Measurements from ENCODE around the gene AK8.
A peak's percentile ranks its signal among the peaks of the same experiment; 100 is the strongest.

The AK8 gene

GRCh38 chr9:132770770-132771310 is 107.2 kb downstream of the AK8 start:
- peaks cover 3% of the 10 kb centered on the region for H3K9me3 Mint-ChIP-seq
- no peak for ATAC-seq
- H3K4me1 Mint-ChIP-seq = peaks cover 24% of the 10 kb centered on the region
- peak overlapping the region; percentile 96 for H3K27ac Mint-ChIP-seq
- peak overlapping the region; percentile 84 for H3K4me3 Mint-ChIP-seq
- peaks cover 10% of the 10 kb centered on the region for H3K36me3 Mint-ChIP-seq
- DNase-seq (ENCODE audit: low spot score in 2 of 2) = no peak

DNA sequence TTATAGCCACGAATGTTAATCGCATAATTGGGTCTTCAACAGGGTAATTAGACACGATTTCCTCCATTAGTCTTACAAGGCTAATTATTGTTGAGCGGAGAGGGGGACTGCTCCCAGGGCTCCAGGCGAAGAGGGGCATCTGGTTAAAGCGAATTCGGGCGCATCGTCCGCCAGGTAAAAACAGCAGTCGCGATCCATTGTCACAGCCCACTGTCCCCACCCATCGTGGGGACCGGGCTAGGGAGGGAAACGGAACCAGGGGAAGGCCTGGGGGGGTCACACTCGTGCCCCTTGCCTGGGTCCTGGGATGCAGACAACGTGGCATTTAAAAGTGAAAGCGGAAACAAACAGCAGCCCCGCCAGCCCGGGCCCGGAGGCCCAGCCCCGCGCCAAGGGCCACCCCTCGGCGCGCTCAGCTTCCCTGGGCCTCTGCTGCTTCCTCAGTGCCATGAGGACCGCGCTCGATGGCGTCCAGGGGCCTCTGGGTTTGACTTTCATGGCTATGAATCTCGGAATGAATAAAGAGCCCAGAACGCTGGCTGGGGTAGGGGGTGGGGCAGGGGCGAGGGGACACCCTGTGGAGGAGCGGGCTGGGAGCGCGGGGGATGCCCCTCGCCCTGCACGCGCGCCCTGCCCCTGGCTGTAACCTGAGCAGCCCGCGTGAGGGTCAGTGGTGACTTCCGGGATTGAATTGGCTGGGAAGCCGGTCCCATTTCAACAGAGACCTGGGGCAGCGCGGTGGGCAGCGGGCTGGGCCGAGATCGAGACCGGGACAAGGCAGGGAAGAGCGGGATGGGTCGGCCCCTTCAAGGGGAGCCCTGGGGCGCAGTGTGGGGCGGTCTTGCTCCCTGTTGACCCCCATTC is 107.9 kb downstream of the AK8 start:
- Mint-ChIP-seq H3K36me3 (peaks cover 10% of the 10 kb centered on the region), H3K4me1 (peaks cover 24% of the 10 kb centered on the region)

DNA sequence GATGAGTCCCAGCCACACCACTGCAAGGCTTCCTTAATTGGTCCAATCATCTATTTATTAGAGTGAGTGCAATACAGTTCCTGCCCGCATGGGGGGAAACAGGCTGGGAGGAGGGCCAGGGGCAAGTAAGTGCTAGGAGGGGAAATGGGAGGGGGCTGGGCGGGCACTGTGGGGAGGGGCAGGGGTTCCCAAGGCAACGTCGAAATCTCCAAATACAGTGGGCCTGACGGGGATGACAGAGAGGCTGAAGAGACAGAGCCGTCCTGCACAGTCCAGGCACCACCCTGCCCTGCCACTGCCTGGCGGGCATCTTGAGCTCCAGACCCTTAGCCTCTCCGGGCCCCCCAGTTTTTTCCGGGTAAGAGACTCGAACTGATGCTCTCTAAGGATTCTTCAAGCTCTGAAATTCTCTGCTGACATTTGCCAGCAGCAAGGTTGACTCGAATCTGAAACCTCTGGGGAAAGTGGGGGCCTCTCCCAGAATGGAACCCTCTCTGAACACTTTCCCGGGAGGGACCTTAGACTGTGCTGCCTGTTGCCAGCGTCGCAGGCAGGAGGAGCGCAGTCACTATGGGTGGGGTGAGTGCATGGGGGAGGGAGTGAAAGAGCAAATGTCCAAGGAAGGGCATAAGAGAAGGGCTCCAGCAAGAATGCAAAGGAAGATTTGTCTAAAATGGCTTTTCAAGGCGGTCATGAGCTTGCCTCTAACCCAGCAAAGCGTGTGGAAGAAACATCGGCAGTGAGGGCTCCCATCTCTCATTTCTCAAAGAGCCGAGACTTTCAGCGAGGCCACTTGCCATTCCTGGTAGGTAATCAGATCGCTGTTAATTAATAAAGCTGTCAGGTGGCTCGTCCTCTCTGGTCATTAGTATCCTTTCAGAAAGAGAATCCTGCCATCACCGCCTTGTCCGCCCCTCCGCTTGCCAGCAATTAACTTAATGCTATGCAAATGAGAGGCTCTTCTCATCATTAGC is 108.9 kb downstream of the AK8 start:
- Mint-ChIP-seq H3K4me3 (peak overlapping the region; percentile 84), H3K27ac (peak overlapping the region; percentile 96), H3K9me3 (peaks cover 3% of the 10 kb centered on the region), H3K36me3 (peaks cover 10% of the 10 kb centered on the region), H3K4me1 (peaks cover 24% of the 10 kb centered on the region)
- ATAC-seq = peak; percentile 79
- DNase-seq (ENCODE audit: low spot score in 2 of 2) = peak; percentile 14 to 75

More for the DNA sequence above, 107.9 kb downstream of the AK8 start:
- Mint-ChIP-seq H3K27ac (peak overlapping the region; percentile 96), H3K4me3 (peak overlapping the region; percentile 84), H3K9me3 (peaks cover 3% of the 10 kb centered on the region)
- peak; percentile 79 for ATAC-seq
- peak; percentile 40 to 79 for DNase-seq (ENCODE audit: low spot score in 2 of 2)

DNA sequence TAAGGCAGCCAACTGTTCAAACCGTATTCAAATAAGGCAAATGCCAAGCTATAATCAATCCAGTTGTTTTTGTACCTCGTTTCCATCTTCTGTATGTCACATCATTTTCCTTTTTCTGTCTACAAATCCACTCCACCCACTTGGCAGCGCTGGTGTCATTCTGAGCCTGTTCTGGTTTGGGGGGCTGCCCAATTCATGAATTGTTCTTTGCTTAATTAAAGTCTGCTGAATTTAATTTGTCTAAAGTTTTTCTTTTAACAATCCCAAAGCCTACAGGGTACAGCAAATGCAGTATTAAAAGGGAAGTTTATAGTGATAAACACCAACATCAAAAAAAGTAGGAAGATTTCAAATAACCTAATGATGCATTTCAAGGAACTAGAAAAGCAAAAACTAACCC is 114.5 kb downstream of the AK8 start:
- Mint-ChIP-seq H3K4me1 (peaks cover 2% of the 10 kb centered on the region), H3K9me3 (no peaks in the 10 kb centered on the region), H3K27ac (no peak overlapping the region), H3K4me3 (no peak overlapping the region), H3K36me3 (no peaks in the 10 kb centered on the region)
- DNase-seq (ENCODE audit: low spot score in 2 of 2) = no peak
- no peak for ATAC-seq

DNA sequence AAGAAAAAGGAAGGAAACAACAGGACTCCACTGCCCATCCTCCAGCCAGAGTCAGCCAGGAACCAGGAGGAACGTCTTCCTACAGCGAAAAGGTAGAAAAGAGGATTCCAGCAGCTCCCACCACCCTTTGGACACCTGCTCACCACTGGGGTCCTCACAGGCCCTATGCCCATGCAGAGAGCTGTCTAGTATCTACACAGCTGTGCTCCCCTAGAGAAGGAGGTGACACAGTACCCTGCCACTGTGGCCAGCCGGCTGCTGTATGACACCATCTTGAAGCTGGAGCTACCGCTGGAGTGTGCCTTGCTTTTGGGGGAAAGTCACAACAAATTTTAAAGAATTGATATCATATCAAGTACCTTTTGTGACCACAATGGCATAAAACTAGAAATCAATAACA is 115.2 kb downstream of the AK8 start:
- H3K9me3 Mint-ChIP-seq = no peaks in the 10 kb centered on the region
- no peak overlapping the region for H3K4me3 Mint-ChIP-seq
- ATAC-seq = no peak
- no peak for DNase-seq (ENCODE audit: low spot score in 2 of 2)
- no peak overlapping the region for H3K27ac Mint-ChIP-seq
- no peaks in the 10 kb centered on the region for H3K4me1 Mint-ChIP-seq
- H3K36me3 Mint-ChIP-seq = no peaks in the 10 kb centered on the region

GRCh38 chr9:132761602-132762001 is 116.5 kb downstream of the AK8 start:
- no peaks in the 10 kb centered on the region for H3K36me3 Mint-ChIP-seq
- no peak overlapping the region for H3K27ac Mint-ChIP-seq
- ATAC-seq = no peak
- no peak for DNase-seq (ENCODE audit: low spot score in 2 of 2)
- H3K4me3 Mint-ChIP-seq = no peak overlapping the region
- H3K4me1 Mint-ChIP-seq = no peaks in the 10 kb centered on the region
- H3K9me3 Mint-ChIP-seq = no peaks in the 10 kb centered on the region

- H3K27ac Mint-ChIP-seq = no peak overlapping the region
- no peak for ATAC-seq
Observed at GRCh38 chr9:132760057-132760456, 118.0 kb downstream of the AK8 start.

DNA sequence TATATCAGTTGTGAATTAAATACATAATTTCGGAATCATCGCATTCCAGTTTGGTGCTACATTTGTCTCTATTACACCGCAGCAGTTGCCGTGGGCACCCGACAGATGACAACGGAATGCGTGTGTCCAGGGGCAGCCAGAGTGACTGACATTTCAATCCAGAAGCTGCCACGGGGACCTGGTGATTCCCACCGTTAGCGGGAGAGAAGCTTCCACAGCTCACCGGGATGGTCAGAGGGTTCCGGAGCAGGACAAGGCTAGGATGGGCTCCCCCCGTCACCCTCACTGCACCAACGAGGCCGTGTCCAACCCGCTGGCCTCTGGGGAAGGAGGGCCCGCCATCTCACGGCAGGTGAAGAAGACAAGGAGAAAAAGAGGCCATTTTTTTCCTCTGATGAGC is 121.1 kb downstream of the AK8 start:
- no peaks in the 10 kb centered on the region for H3K9me3 Mint-ChIP-seq
- H3K36me3 Mint-ChIP-seq = no peaks in the 10 kb centered on the region
- no peak overlapping the region for H3K4me3 Mint-ChIP-seq
- no peaks in the 10 kb centered on the region for H3K4me1 Mint-ChIP-seq
- ATAC-seq (no peak), DNase-seq (ENCODE audit: low spot score in 2 of 2) (no peak)
- no peak overlapping the region for H3K27ac Mint-ChIP-seq

More at GRCh38 chr9:132760057-132760456, 118.0 kb downstream of the AK8 start:
- no peak overlapping the region for H3K4me3 Mint-ChIP-seq
- no peaks in the 10 kb centered on the region for H3K36me3 Mint-ChIP-seq
- DNase-seq (ENCODE audit: low spot score in 2 of 2) = no peak
- H3K9me3 Mint-ChIP-seq = no peaks in the 10 kb centered on the region
- no peaks in the 10 kb centered on the region for H3K4me1 Mint-ChIP-seq

GRCh38 chr9:132756214-132756845 is 121.8 kb downstream of the AK8 start:
- Mint-ChIP-seq H3K36me3 (no peaks in the 10 kb centered on the region), H3K9me3 (no peaks in the 10 kb centered on the region), H3K27ac (no peak overlapping the region), H3K4me3 (no peak overlapping the region), H3K4me1 (no peaks in the 10 kb centered on the region)
- DNase-seq (ENCODE audit: low spot score in 2 of 2) = no peak
- no peak for ATAC-seq

DNA sequence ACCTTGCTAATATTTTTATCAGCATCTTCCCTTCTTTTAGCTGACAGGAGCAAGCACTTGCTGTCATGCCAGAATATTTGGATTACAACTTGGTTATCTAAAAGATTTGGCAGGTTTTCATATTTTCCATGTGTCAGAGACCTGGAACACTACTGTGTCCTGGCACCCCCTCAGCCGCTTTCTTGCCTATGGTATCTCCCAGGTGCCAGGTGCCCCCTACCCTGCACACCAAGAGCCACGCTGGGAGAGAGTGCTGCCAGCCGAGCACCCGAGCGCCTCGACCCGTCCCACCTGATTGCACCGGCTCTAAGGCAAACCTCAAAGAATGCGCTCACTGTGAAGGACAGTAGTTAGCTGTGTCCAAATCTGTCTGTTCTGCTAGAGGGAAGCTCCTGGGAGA is 123.0 kb downstream of the AK8 start:
- Mint-ChIP-seq H3K4me1 (no peaks in the 10 kb centered on the region), H3K4me3 (no peak overlapping the region), H3K36me3 (no peaks in the 10 kb centered on the region), H3K9me3 (no peaks in the 10 kb centered on the region), H3K27ac (no peak overlapping the region)
- DNase-seq (ENCODE audit: low spot score in 2 of 2) (no peak), ATAC-seq (no peak)

- DNase-seq (ENCODE audit: low spot score in 2 of 2) (no peak), ATAC-seq (no peak)
- Mint-ChIP-seq H3K4me3 (no peak overlapping the region), H3K36me3 (no peaks in the 10 kb centered on the region), H3K27ac (no peak overlapping the region), H3K9me3 (no peaks in the 10 kb centered on the region), H3K4me1 (no peaks in the 10 kb centered on the region)
Observed at GRCh38 chr9:132754236-132754635, 123.8 kb downstream of the AK8 start.

GRCh38 chr9:132753593-132753880 is 124.5 kb downstream of the AK8 start:
- Mint-ChIP-seq H3K36me3 (no peaks in the 10 kb centered on the region), H3K9me3 (no peaks in the 10 kb centered on the region), H3K4me3 (no peak overlapping the region), H3K27ac (no peak overlapping the region), H3K4me1 (no peaks in the 10 kb centered on the region)
- DNase-seq (ENCODE audit: low spot score in 2 of 2) = no peak
- no peak for ATAC-seq

DNA sequence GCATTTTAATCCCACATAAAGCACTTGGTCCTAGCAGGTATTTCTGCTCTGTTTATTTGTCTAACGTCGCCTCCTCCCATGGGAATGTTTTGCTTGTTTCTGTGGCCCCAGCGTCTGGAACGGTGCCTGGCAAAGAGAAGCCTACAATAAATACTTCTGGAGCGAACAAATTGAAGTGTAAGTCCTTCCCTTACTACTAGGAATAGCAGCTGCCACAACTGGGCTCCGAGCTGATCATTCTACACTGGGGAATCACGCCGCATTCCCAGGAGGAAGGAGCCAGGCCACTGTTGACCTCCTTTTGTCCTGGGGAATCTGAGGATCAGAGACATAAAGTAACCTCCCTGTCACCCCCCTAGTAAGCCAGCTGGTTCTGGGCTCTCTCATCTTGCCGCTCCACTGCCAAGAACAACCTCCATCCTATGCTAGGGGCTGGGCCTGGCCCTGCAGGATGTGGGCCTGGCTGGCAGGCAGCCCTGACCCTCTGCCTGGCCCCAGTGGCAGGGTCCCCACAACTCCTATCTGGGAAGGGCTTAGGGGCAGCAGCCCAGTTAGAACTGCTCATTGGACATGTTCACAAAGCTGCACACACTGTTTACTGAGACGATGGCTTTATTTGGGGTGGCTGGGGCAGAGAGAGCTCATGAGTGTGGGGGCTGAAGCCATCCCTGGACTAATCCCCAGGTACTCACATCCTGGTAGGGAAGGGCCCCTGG is 125.0 kb downstream of the AK8 start:
- ATAC-seq = no peak

DNA sequence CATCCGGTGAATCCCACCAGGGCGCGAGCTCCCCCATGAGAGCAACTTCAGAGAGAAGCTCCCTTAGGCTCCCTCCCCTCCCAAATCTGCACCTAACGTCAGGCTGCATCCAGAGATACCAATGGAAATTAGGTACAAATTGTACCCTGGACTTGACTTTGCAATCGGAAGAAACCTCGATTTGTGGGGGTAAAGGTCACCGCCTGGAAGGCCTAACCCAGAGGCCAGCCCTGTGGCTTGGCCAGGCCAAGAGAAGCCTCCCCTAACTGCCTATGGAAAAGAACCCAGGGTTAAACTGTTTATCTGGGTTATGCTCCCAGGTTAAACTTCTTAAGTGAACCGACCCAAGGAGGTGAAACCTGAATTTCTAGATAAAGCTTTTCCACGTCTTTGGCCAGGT is 127.4 kb downstream of the AK8 start:
- H3K36me3 Mint-ChIP-seq = no peaks in the 10 kb centered on the region

More for the DNA sequence above, 125.0 kb downstream of the AK8 start:
- Mint-ChIP-seq H3K9me3 (no peaks in the 10 kb centered on the region), H3K36me3 (no peaks in the 10 kb centered on the region), H3K27ac (no peak overlapping the region), H3K4me1 (no peaks in the 10 kb centered on the region), H3K4me3 (no peak overlapping the region)
- no peak for DNase-seq (ENCODE audit: low spot score in 2 of 2)

More for the DNA sequence above, 127.4 kb downstream of the AK8 start:
- DNase-seq (ENCODE audit: low spot score in 2 of 2) (no peak), ATAC-seq (no peak)
- H3K4me3 Mint-ChIP-seq = no peak overlapping the region
- H3K27ac Mint-ChIP-seq = no peak overlapping the region
- no peaks in the 10 kb centered on the region for H3K9me3 Mint-ChIP-seq
- no peaks in the 10 kb centered on the region for H3K4me1 Mint-ChIP-seq

Data from stimulated activated effector memory CD8-positive, alpha-beta T cell treated with anti-CD3 and anti-CD28 coated beads, Interleukin-12 subunit alpha, Interleukin-12 subunit beta, amount 100 ng/mL, for 72 hours (primary cell).